T follicular helper cell (primary cell): Measurements from ENCODE around the gene TWIST1.

Source experiments
- DNase-seq: peaks from one replicate; pipeline ENCODE4 v3.0.0-alpha.2; 2020; ENCODE audit warnings: low read depth

TWIST1 gene

DNA sequence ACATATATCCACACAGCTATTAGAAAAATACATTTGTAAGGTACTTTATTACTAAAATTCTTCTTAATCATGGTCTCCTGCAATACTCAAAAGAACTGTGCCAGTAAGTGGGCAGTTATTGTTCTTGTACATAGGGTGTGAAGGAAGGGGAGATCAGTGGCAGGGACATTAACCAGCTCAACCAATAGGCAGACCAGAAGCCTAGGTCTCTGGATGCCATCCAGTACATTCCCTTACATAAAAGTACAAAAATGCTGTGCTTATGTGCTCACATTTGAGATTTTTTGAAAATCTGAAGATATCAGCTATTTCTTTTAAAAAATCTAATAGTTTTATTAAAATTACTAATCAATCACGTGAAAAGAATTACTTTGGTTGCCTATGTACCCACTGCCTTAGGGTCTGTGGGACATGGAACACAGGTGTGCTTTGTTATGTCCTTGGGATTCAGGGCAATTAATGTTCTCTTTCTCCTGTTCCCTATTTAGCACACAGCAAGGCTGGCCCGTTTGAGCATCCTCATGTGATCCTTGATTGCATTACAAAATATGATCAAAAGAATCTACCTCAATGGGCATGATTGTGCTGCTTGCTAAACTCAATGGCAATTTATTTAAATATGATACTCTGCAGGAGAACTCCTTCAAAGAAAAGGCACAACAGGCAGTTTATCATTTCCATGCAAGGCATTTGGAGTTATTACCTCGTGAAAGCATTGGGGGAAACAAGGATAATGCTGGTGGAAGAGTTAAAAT is 22.7 kb downstream of the TWIST1 start:
- no peak for DNase-seq

DNA sequence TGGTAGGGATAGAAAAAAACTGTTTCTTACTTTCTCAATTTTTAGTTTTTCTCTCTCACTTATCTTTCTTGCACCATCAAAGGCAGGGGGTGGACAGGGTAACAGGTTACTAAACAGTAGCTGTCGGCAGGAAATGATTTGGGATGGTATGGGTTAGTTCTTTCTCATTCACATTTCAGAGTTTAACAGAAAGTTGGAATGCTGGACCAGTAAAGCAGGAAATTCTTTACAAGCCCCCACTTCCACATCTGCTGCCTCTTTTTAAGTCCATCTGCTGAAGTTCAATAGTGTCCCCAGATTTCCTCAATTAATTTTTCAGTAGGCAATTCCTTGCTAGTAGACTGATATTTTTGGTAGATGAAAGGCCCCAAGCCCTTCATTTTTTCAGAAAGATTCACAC is 23.3 kb downstream of the TWIST1 start:
- no peak for DNase-seq

DNA sequence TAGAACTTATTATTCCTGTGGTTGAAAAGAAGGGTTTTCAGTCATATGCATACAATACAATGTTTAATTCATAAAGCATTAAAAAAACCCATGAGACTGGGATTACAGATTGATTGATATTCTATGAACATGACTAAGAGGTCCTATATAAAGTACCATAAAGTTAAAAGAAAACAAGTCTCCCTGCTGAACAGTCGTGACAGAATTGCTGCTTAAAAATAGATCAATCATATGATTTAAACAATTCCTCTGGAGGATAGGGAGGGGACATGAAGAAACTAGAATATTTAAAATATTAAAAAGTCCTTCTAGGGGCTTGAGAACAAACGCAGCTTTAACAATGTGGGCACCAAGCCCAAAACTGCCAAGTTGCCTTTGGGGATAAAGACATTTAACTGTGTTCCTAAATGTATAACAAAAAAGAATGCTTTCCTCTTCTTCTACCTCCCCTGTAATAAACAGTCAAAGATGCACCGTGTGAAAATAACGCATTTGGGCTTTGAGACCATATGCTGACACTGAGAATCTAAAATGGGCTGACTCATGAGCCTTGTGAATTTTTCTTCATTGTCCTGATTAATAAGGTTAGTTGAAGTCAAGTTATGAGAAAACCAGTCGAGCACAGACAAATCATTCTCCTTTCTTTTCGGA is 25.8 kb downstream of the TWIST1 start:
- DNase-seq: no peak

DNA sequence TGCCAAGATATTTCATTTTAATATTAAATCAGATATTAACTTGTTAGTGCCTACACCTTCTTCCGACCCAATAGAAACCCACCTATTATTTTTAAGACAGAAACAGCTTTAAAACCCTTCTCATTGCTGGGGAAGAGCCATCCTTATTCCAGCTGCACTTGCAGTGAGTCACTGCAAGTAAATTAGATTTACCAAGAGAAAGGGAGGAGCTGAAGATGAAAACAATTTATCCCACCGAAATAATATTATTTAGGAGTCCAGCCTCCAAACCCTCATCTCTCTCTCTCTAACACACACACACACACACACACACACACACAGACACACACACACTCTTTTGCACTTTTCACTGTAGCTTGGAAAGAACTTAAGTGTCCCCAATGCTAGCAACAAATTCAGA is 26.9 kb downstream of the TWIST1 start:
- no peak for DNase-seq

DNA sequence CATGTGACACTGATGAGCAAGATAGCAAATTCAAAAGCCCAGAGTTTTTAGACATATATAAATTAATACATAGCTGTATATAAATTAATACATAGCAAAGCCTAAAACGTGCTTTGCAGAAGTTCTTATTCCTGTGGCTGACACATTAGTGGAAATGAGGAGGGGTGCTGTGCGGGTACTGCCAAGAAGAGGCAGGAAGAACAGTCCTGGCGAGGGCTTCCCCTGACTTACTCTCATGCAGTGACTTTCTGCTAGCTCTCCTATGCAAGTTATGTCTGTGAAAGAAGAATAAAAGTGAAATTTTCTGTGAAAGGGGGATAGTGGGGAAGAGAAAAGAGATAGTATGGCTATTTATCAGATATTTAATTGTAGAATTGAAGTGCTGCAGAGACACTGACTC is 27.6 kb downstream of the TWIST1 start:
- DNase-seq: no peak

DNA sequence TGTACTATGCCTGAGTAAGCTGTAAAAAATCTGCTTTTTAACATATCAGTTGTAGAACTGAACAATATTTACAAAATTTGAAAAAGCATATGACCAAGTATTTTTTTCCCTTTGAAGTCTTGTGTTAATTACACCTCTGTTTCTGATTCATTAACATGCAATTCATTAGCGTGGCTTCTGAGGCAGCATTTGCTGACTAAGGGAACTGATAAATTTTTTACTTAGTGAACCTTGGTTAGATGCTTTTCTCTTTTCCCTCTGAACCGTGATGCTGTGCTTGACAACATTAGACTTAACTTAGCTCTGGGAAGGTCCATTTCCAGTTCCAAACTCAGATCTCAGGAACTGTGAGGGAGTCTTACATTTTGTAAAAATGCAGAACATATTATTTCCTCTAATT is 28.1 kb downstream of the TWIST1 start:
- no peak for DNase-seq

DNA sequence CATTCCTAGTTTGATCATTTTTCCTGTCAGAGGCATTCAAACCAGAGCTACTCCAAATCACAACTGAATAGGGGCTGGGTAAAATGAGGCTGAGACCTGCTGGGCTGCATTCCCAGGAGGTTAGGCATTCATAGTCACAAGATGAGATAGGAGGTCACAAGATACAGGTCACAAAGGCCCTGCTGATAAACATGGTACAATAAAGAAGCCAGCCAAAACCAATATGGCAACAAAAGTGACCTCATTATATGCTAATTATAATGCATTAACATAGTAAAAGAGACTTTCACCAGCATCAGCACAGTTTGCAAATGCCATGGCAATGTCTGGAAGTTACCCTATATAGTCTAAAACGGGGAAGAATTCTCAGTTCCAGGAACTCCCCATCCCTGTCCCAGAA is 37.3 kb downstream of the TWIST1 start:
- DNase-seq: no peak

DNA sequence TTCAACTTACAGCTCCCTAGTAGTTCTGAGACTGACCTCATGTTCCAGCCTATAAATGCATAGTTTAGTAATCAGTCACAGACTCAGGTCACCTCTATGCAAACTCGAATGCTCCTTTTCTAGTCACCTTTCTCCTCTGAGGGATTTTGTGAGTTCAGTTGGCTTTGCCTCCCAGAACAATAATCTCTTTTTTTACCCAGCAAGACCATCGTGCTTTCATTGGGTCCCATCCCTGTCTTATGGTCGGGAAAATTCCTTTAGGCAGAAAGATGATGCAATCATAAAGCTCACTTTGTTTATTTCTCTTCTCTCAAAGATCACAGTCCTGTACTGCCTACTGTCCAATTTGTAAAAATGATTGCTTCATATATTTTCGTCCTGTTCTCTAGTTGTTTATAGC is 38.4 kb downstream of the TWIST1 start:
- no peak for DNase-seq

DNA sequence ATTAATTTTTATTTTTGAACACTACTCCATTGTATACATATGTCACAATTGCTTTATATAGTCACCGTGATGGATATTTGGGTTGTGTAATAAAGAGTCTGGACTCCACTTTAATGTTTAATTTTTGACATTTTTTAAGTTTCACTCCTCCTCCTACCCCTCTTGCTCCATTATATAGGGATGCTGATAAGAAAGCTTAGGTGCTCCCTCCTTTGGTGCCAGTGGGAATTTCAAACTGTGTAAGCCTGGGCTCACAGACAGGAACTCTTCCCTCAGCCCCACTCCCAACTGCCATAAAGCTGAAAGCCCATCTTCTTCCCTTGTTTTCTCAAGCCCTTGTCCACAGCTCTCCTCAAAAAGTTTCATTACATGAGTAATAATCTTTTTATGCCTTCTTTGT is 47.6 kb downstream of the TWIST1 start:
- DNase-seq: no peak

DNA sequence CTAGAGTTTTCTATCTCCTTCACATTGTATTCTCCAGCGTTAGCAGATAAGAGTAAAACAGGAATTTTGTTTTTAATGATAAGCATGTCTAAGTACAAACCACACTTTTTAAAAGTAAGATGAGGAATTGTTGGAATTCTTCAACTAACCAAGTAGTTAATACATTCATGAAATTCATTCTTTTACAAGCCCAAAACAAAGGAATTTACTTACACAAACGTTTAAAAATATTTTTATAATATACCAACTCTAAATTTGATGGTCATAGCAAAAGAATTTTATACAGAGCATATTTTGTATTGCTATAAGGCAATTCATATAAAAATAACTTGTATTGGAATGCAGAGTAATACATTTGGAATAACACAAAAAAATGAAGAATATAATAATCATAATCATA is 51.3 kb downstream of the TWIST1 start:
- DNase-seq: no peak
